ENCODE results near the gene ZNF662.

ZNF662 gene

GRCh38 chr3:42946050-42946449, 40.1 kb downstream of the ZNF662 start:
- no peak for DNase-seq

GRCh38 chr3:42957573-42957972, 51.6 kb downstream of the ZNF662 start:
- no peak for DNase-seq

GRCh38 chr3:42960282-42960681, 54.3 kb downstream of the ZNF662 start:
- no peak for DNase-seq

- no peak for DNase-seq
These were observed 54.8 kb downstream of the ZNF662 start for GRCh38 chr3:42960786-42961185.

- no peak for DNase-seq
These were observed 55.7 kb downstream of the ZNF662 start for GRCh38 chr3:42961633-42962032.

GRCh38 chr3:42963269-42963668, 57.3 kb downstream of the ZNF662 start:
- no peak for DNase-seq

GRCh38 chr3:42964266-42964665, 58.3 kb downstream of the ZNF662 start:
- DNase-seq: no peak

All from CD4-positive, alpha-beta T cell treated with Interferon gamma for 1 hour (primary cell).